Measurements from ENCODE around the gene TYW1. TPM values are rescaled to one million over a fixed set of nuclear protein-coding genes. Genes with fewer than 3 reads are reported as not detected.
A peak's percentile ranks its signal among the peaks of the same experiment; 100 is the strongest.
"Not testable (repeated sequence)": the region's sequence is repeated elsewhere in the genome, so short reads cannot be mapped to it uniquely, and the experiment has no call there.

The TYW1 gene
- total and polyA plus RNA-seq, 12 donors: 6.7 to 15.1 (median 9.4) TPM

GRCh38 chr7:67019562-67020390 is 23.1 kb downstream of the TYW1 start:
- 81 to 86% methylated on average over 8 of the region's 8 CpGs for WGBS, 2 donors
- Histone ChIP-seq H3K27ac (no peak overlapping the region), H3K4me3 (no peak overlapping the region), H3K4me1 (peaks cover 0 to 19% (median 0%) of the 10 kb centered on the region in 9 donors), H3K9me3 (no peaks in the 10 kb centered on the region), H3K36me3 (peaks cover 0 to 100% (median 32%) of the 10 kb centered on the region in 9 donors), H3K27me3 (no peaks in the 10 kb centered on the region)
- no peak for DNase-seq
- intact Hi-C loops (cut with DNase I): no loop called here
- ATAC-seq: no peak
- TF ChIP-seq CTCF (IDR thresholded peaks at IDR 0.05): no peak

- peak in 5 of 8 donors; percentile 41 to 51 (median 48) for ATAC-seq
These were observed 24.6 kb downstream of the TYW1 start for GRCh38 chr7:67021260-67021659.

GRCh38 chr7:67022511-67022910 is 25.9 kb downstream of the TYW1 start:
- Histone ChIP-seq H3K27ac (peak overlapping the region in 6 of 10 donors; percentile 15 to 69 (median 54)), H3K27me3 (no peaks in the 10 kb centered on the region), H3K4me1 (peaks cover 0 to 19% (median 0%) of the 10 kb centered on the region in 9 donors), H3K4me3 (no peak overlapping the region), H3K36me3 (peaks cover 0 to 99% (median 28%) of the 10 kb centered on the region in 9 donors), H3K9me3 (no peaks in the 10 kb centered on the region)
- TF ChIP-seq CTCF (IDR thresholded peaks at IDR 0.05): no peak
- intact Hi-C loops (cut with DNase I): no loop called here
- WGBS, 2 donors: 58 to 67% methylated on average over 3 of the region's 3 CpGs
- ATAC-seq: peak; percentile 38 to 81 (median 70)
- DNase-seq: no peak

More at GRCh38 chr7:67021260-67021659, 24.6 kb downstream of the TYW1 start:
- no peaks in the 10 kb centered on the region for H3K9me3 ChIP-seq
- H3K4me1 ChIP-seq: peaks cover 0 to 19% (median 0%) of the 10 kb centered on the region in 9 donors
- no peak for DNase-seq
- 82 to 88% methylated on average over 7 of the region's 7 CpGs for WGBS, 2 donors
- H3K4me3 ChIP-seq: no peak overlapping the region
- peaks cover 0 to 98% (median 29%) of the 10 kb centered on the region in 9 donors for H3K36me3 ChIP-seq
- peak overlapping the region in 3 of 10 donors; percentile 23 to 69 (median 61) for H3K27ac ChIP-seq
- no peaks in the 10 kb centered on the region for H3K27me3 ChIP-seq
- intact Hi-C loops (cut with DNase I): no loop called here
- TF ChIP-seq CTCF (IDR thresholded peaks at IDR 0.05): no peak

- H3K36me3 ChIP-seq: peaks cover 0 to 89% (median 13%) of the 10 kb centered on the region in 9 donors
These were observed 28.8 kb downstream of the TYW1 start for GRCh38 chr7:67025459-67025858.

GRCh38 chr7:67031685-67032084 is 35.1 kb downstream of the TYW1 start:
- H3K27ac ChIP-seq; H3K4me1 ChIP-seq; H3K4me3 ChIP-seq; intact Hi-C loops (cut with DNase I); ATAC-seq; DNase-seq; H3K9me3 ChIP-seq; H3K27me3 ChIP-seq: not testable (repeated sequence)
- peaks cover 0 to 57% (median 6%) of the 10 kb centered on the region in 9 donors for H3K36me3 ChIP-seq
- WGBS, 2 donors: 88 to 91% methylated on average over 1 of the region's 2 CpGs

More at GRCh38 chr7:67025459-67025858, 28.8 kb downstream of the TYW1 start:
- H3K27ac ChIP-seq; H3K4me3 ChIP-seq; H3K27me3 ChIP-seq; DNase-seq; intact Hi-C loops (cut with DNase I); H3K9me3 ChIP-seq; ATAC-seq: not testable (repeated sequence)
- peaks cover 0 to 19% (median 0%) of the 10 kb centered on the region in 9 donors for H3K4me1 ChIP-seq
- 70 to 71% methylated on average over 1 of the region's 1 CpG for WGBS, 2 donors
